Glutamatergic neuron (in vitro differentiated cells): ENCODE measurements around the gene ASNSD1. TPM values are rescaled to one million over a fixed set of nuclear protein-coding genes. Genes with fewer than 3 reads are reported as not detected.

ENCODE experiments used
- DNase-seq: peaks from one replicate; pipeline ENCODE4 v3.0.0; 2022
- H3K27ac Mint-ChIP-seq: one replicate; pipeline ENCODE4 v1.8.0; 2020; ENCODE audit warnings: mild to moderate bottlenecking, mixed read lengths, inconsistent platforms; ENCODE audit not compliant: unreplicated experiment
- H3K27me3 Mint-ChIP-seq: one replicate; pipeline ENCODE4 v1.8.0; 2020; ENCODE audit warnings: mild to moderate bottlenecking, moderate library complexity, mixed read lengths, inconsistent platforms; ENCODE audit not compliant: unreplicated experiment
- H3K36me3 Mint-ChIP-seq: one replicate; pipeline ENCODE4 v1.8.0; 2020; ENCODE audit warnings: mild to moderate bottlenecking, mixed read lengths, inconsistent platforms; ENCODE audit not compliant: unreplicated experiment
- H3K4me1 Mint-ChIP-seq: one replicate; pipeline ENCODE4 v1.8.0; 2020; ENCODE audit warnings: mild to moderate bottlenecking, low read depth, mixed read lengths, inconsistent platforms; ENCODE audit not compliant: unreplicated experiment
- H3K4me3 Mint-ChIP-seq: one replicate; pipeline ENCODE4 v1.8.0; 2020; ENCODE audit warnings: mild to moderate bottlenecking, mixed read lengths, inconsistent platforms; ENCODE audit not compliant: unreplicated experiment
- H3K9me3 Mint-ChIP-seq: one replicate; pipeline ENCODE4 v1.8.0; 2020; ENCODE audit warnings: mild to moderate bottlenecking, moderate library complexity, mixed read lengths, inconsistent platforms; ENCODE audit not compliant: unreplicated experiment
- CTCF ChIP-seq: fragments of 200-600 bp; sonication (generic); IDR thresholded peaks from one replicate; pipeline ENCODE4 v1.5.0; 2021; ENCODE audit not compliant: partially characterized antibody, unreplicated experiment
- total RNA-seq: library from RNA; stranded (reverse); fragmentation: NEBNext Ultra II Directional; extraction: Animal tissue kit (Norgen Biotek cat#: 25700); gene quantifications from one replicate; pipeline ENCODE4 v1.2.1, GENCODE V29; 2021; ENCODE audit not compliant: unreplicated experiment

The ASNSD1 gene
- total RNA-seq, 1 donor from 2014 or later = 39.9 TPM

DNA sequence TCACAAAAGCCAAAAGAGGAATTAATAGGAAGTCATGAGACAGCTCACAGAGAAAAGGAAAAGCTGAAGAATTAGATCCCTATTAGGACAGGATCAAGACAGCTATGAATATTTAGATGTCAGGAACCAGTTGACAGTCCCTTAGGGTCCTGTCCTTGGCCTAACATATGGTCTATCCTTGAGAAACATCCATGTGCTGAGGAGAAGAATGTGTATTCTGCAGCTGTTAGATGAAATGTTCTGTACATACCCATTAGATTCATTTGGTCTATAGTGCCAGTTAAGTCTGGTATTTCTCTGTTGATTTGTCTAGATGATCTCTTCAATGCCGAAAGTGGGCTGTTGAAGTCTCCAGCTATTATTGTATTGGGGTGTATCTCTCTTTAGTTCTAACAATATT, 43.1 kb upstream of the ASNSD1 start:
- H3K9me3 Mint-ChIP-seq = no peaks in the 10 kb centered on the region
- no peaks in the 10 kb centered on the region for H3K4me1 Mint-ChIP-seq
- TF ChIP-seq CTCF = no peak
- H3K4me3 Mint-ChIP-seq = no peak overlapping the region
- no peak for DNase-seq
- H3K27ac Mint-ChIP-seq = no peak overlapping the region
- H3K36me3 Mint-ChIP-seq = no peaks in the 10 kb centered on the region
- H3K27me3 Mint-ChIP-seq = no peaks in the 10 kb centered on the region

GRCh38 chr2:189621781-189622180, 39.5 kb upstream of the ASNSD1 start:
- Mint-ChIP-seq H3K4me3 (no peak overlapping the region), H3K27me3 (no peaks in the 10 kb centered on the region), H3K9me3 (no peaks in the 10 kb centered on the region), H3K36me3 (no peaks in the 10 kb centered on the region), H3K27ac (no peak overlapping the region), H3K4me1 (no peaks in the 10 kb centered on the region)
- TF ChIP-seq CTCF = no peak
- no peak for DNase-seq

- Mint-ChIP-seq H3K4me3 (no peak overlapping the region), H3K36me3 (no peaks in the 10 kb centered on the region), H3K9me3 (no peaks in the 10 kb centered on the region), H3K27me3 (no peaks in the 10 kb centered on the region), H3K4me1 (no peaks in the 10 kb centered on the region), H3K27ac (no peak overlapping the region)
- no peak for DNase-seq
- no peak for TF ChIP-seq CTCF
These were observed 38.2 kb upstream of the ASNSD1 start for GRCh38 chr2:189623049-189623448.

GRCh38 chr2:189624648-189625355, 36.5 kb upstream of the ASNSD1 start:
- no peak for DNase-seq
- Mint-ChIP-seq H3K4me1 (no peaks in the 10 kb centered on the region), H3K4me3 (no peak overlapping the region), H3K9me3 (no peaks in the 10 kb centered on the region), H3K36me3 (no peaks in the 10 kb centered on the region), H3K27me3 (no peaks in the 10 kb centered on the region), H3K27ac (no peak overlapping the region)
- no peak for TF ChIP-seq CTCF

DNA sequence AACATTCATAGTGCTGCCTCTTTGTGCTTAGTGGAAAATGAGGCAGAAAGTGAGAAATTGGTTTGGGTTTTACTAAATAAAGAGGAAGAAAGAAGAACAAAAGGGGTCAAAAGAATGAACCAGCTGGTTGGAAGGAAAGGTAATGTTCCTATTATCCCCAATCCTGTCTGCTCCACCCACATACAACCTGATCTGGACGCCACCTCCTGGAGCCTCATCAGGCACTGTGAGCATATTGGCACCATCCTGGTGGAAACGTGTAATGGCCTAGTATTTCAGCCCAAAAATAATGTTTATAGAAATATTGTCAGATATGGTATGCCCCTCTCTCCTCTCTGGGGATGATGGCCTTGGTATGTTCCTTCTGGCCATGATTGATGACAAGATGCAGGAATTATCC, 35.6 kb upstream of the ASNSD1 start:
- Mint-ChIP-seq H3K27me3 (no peaks in the 10 kb centered on the region), H3K36me3 (no peaks in the 10 kb centered on the region), H3K4me1 (no peaks in the 10 kb centered on the region), H3K27ac (no peak overlapping the region), H3K4me3 (no peak overlapping the region), H3K9me3 (no peaks in the 10 kb centered on the region)
- no peak for DNase-seq
- TF ChIP-seq CTCF = no peak
